Tibial nerve (tissue), 4 donors: ENCODE data around the gene DMTF1. TPM values are rescaled to one million over a fixed set of nuclear protein-coding genes. Genes with fewer than 3 reads are reported as not detected.

ENCODE experiments used
- DNase-seq, 2 donors: peaks; one replicate each; pipeline ENCODE4 v3.0.0-alpha.2; 2019; ENCODE audit warnings: low spot score in 2 of 2
- H3K27ac ChIP-seq, 4 donors: fragments of 200-600 bp; sonication (generic) in 3 of 4; one replicate each; pipeline ENCODE4 v1.5.1; 2017 to 2019; ENCODE audit warnings: mild to moderate bottlenecking in 1 of 4
- H3K27me3 ChIP-seq, 2 donors: fragments of 200-600 bp; sonication (generic) in 1 of 2; one replicate each; pipeline versions ENCODE4 v1.5.1 to v1.6.0; 2017 to 2019
- H3K36me3 ChIP-seq, 3 donors: fragments of 200-600 bp; sonication (generic); one replicate each; pipeline ENCODE4 v1.5.1; 2018 to 2019
- H3K4me1 ChIP-seq, 4 donors: fragments of 200-600 bp; sonication (generic) in 3 of 4; one replicate each; pipeline ENCODE4 v1.5.1; 2017 to 2019
- H3K4me3 ChIP-seq, 4 donors: fragments of 200-600 bp; sonication (generic) in 3 of 4; one replicate each; pipeline ENCODE4 v1.5.1; 2017 to 2019; ENCODE audit warnings: mild to moderate bottlenecking in 1 of 4, moderate library complexity in 1 of 4
- H3K9me3 ChIP-seq, 4 donors: fragments of 200-600 bp; sonication (generic) in 3 of 4; one replicate each; pipeline ENCODE4 v1.5.1; 2017 to 2019
- CTCF ChIP-seq, 5 experiments: fragments of 200-600 bp in 3 of 5; fragments of 450-650 bp in 2 of 5; sonication (generic) in 3 of 5; IDR thresholded peaks; one replicate each; pipeline ENCODE4 v1.5.1; 2016 to 2019; ENCODE audit warnings: antibody characterized with exemption in 5 of 5, mild to moderate bottlenecking in 3 of 5, moderate library complexity in 2 of 5
- EP300 ChIP-seq, 2 donors: sonication (generic); formaldehyde crosslinking; IDR thresholded peaks; one replicate each; pipeline ENCODE4 v1.6.1; 2017; ENCODE audit warnings: antibody characterized with exemption in 2 of 2, mild to moderate bottlenecking in 1 of 2
- POLR2A ChIP-seq, 2 donors: fragments of 450-650 bp; IDR thresholded peaks; one replicate each; pipeline ENCODE4 v1.6.1; 2017; ENCODE audit warnings: antibody characterized with exemption in 2 of 2, mild to moderate bottlenecking in 2 of 2, moderate library complexity in 2 of 2
- WGBS, 2 donors: methylation state at CpG; one replicate each; pipeline ENCODE4 v1.1.5; 2018; 5-methylcytosine and 5-hydroxymethylcytosine counted together
- total RNA-seq, 4 donors: library from RNA; depleted of rRNA; stranded (reverse); fragments of >200 nt; gene quantifications; one replicate each; pipeline ENCODE4 v1.1.0, GENCODE V29; 2016

DMTF1 gene
- total RNA-seq, 4 donors from 2014 or later: 111 to 142 (median 133) TPM

- 87 to 90% methylated on average over 7 of the region's 7 CpGs for WGBS, 2 donors
- H3K27ac ChIP-seq: no peak overlapping the region
- TF ChIP-seq EP300 (IDR thresholded peaks at IDR 0.05): no peak
- no peak for TF ChIP-seq POLR2A (IDR thresholded peaks at IDR 0.05)
- no peak for TF ChIP-seq CTCF (IDR thresholded peaks at IDR 0.05)
Measured at GRCh38 chr7:87147500-87147899, 4.8 kb upstream of the DMTF1 start.

GRCh38 chr7:87148332-87148955 lies 3.8 kb upstream of the DMTF1 start:
- H3K27me3 ChIP-seq: no peaks in the 10 kb centered on the region
- 26 to 42% methylated on average over 1 of the region's 1 CpG for WGBS, 2 donors
- no peak for DNase-seq
- H3K9me3 ChIP-seq: no peaks in the 10 kb centered on the region
- no peaks in the 10 kb centered on the region for H3K36me3 ChIP-seq
- H3K4me3 ChIP-seq: no peak overlapping the region
- no peak overlapping the region for H3K27ac ChIP-seq
- peaks cover 0 to 12% (median 2%) of the 10 kb centered on the region in 4 donors for H3K4me1 ChIP-seq
- no peak for TF ChIP-seq POLR2A (IDR thresholded peaks at IDR 0.05)
- TF ChIP-seq CTCF (IDR thresholded peaks at IDR 0.05): peak; percentile 32 to 42 (median 40)

More at GRCh38 chr7:87147500-87147899, 4.8 kb upstream of the DMTF1 start:
- Histone ChIP-seq H3K4me3 (no peak overlapping the region), H3K4me1 (peaks cover 0 to 12% (median 2%) of the 10 kb centered on the region in 4 donors), H3K9me3 (no peaks in the 10 kb centered on the region), H3K27me3 (no peaks in the 10 kb centered on the region), H3K36me3 (no peaks in the 10 kb centered on the region)
- no peak for DNase-seq

GRCh38 chr7:87151002-87151728 lies 1.1 kb upstream of the DMTF1 start:
- 44 to 46% methylated on average over 9 of the region's 9 CpGs for WGBS, 2 donors
- DNase-seq: no peak
- Histone ChIP-seq H3K4me3 (peak overlapping the region; percentile 66 to 89 (median 83)), H3K36me3 (no peaks in the 10 kb centered on the region), H3K27me3 (no peaks in the 10 kb centered on the region), H3K9me3 (no peaks in the 10 kb centered on the region), H3K4me1 (peaks cover 0 to 39% (median 27%) of the 10 kb centered on the region in 4 donors), H3K27ac (peak overlapping the region; percentile 93 to 100 (median 98))
- TF ChIP-seq POLR2A (IDR thresholded peaks at IDR 0.05) (no peak), EP300 (IDR thresholded peaks at IDR 0.05) (no peak), CTCF (IDR thresholded peaks at IDR 0.05) (no peak)

GRCh38 chr7:87151729-87152111 lies 533 bp upstream of the DMTF1 start:
- WGBS, 2 donors: 4 to 6% methylated on average over 13 of the region's 13 CpGs
- Histone ChIP-seq H3K4me1 (peaks cover 0 to 44% (median 30%) of the 10 kb centered on the region in 4 donors), H3K27me3 (no peaks in the 10 kb centered on the region), H3K4me3 (peak overlapping the region; percentile 66 to 89 (median 83)), H3K9me3 (no peaks in the 10 kb centered on the region), H3K27ac (peak overlapping the region; percentile 93 to 100 (median 98)), H3K36me3 (no peaks in the 10 kb centered on the region)
- DNase-seq: no peak
- TF ChIP-seq POLR2A (IDR thresholded peaks at IDR 0.05): no peak
- no peak for TF ChIP-seq CTCF (IDR thresholded peaks at IDR 0.05)
- TF ChIP-seq EP300 (IDR thresholded peaks at IDR 0.05): no peak
